Epithelial cell of esophagus (primary cell): ENCODE measurements around the gene BNIP5.
"Not testable (repeated sequence)": the region's sequence is repeated elsewhere in the genome, so short reads cannot be mapped to it uniquely, and the experiment has no call there.

Experiments
- DNase-seq: peaks from one replicate; pipeline ENCODE4 v3.0.0; 2010; ENCODE audit warnings: low read depth
- H3K4me3 ChIP-seq: 2 replicates; pipeline ENCODE4 v1.5.1; 2011; ENCODE audit warnings: mild to moderate bottlenecking, low read length, control low read depth
- TF ChIP-seq, protein P1 (sequence below): IDR thresholded peaks from 2 replicates; pipeline ENCODE4 v1.5.1; 2011; ENCODE audit warnings: low read depth, mild to moderate bottlenecking, low read length, control low read depth, inconsistent platforms; ENCODE audit not compliant: insufficient read depth; ENCODE audit errors: missing control alignments

The BNIP5 gene

DNA sequence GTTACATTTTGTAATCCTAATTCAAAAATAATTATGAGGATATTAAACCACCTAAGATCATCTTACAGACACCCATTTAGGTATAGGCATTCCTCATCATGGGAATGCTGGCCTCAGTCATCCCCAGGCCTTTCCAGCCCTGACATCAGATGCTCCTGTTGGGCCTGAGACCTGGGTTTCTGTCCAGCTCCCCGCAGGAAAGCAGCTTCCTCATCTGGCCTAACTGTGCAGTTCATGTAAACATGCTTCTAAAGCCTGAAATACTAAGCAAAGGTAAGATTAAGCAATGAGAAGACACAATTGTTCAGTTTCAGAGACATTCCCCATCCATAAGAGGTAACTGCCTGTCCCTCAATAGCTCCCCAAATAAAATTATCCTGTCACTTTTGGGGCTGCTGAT, 31.7 kb upstream of the BNIP5 start:
- TF ChIP-seq, protein P1, sequence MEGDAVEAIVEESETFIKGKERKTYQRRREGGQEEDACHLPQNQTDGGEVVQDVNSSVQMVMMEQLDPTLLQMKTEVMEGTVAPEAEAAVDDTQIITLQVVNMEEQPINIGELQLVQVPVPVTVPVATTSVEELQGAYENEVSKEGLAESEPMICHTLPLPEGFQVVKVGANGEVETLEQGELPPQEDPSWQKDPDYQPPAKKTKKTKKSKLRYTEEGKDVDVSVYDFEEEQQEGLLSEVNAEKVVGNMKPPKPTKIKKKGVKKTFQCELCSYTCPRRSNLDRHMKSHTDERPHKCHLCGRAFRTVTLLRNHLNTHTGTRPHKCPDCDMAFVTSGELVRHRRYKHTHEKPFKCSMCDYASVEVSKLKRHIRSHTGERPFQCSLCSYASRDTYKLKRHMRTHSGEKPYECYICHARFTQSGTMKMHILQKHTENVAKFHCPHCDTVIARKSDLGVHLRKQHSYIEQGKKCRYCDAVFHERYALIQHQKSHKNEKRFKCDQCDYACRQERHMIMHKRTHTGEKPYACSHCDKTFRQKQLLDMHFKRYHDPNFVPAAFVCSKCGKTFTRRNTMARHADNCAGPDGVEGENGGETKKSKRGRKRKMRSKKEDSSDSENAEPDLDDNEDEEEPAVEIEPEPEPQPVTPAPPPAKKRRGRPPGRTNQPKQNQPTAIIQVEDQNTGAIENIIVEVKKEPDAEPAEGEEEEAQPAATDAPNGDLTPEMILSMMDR: no peak
- DNase-seq: no peak
- no peak overlapping the region for H3K4me3 ChIP-seq

DNA sequence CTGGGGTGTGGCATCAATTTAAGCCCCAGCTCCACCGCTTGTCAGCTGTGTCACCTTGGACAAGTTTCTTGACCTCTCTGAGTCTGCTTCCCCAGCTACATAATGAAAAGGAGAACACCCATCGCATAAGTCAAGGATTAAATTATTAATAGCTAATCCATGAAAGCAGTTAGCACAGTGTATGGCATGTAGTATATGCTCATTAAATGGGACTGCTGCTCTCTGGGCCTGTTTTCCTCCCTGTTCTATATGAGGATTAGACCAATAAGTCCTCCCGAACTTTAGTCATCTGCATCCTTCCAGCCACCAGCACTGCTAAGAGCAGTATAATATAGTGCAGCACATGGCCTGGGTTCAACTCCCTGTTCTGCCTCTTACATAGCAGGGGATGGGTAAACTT, 31.1 kb upstream of the BNIP5 start:
- DNase-seq: no peak
- no peak overlapping the region for H3K4me3 ChIP-seq

DNA sequence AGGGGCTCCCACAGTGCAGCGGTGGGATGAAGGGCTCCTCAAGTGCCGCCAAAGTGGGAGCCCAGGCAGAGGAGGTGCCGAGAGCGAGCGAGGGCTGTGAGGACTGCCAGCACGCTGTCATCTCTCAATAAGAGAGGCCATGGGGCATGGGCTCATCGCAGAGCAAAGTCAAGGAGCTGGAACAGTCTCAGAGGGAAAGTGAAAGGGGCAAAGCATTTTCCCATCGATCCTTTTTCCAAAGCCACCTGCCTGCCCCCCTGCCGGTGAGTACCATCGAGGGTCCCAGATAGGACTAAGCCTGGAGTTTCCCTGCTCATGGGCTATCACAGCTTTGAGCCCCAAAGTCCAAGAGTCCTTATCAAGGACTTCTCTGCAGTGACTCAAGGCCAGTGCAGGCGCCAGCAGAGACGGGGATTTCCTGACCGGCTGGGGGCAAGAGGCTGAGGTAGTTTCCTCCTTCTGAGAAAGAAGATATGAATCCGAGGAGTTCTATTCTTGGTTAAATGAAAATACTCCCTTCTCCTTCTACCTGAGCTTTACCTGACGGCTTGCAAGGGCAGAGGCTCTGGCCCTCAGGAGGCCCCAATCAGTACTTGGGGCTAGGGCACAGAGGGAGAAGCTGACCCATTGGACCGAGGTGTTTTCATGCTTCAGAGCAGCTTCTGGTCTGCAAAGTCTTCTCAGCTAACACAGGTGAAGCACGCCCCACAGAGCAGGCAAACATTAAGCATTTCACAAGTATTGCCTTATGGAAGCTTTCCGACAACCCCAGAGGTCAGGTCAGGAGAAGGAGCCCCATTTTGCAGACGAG, 28.2 kb upstream of the BNIP5 start:
- DNase-seq: peak; percentile 19
- no peak overlapping the region for H3K4me3 ChIP-seq
- TF ChIP-seq, protein P1: no peak

More for the DNA sequence above, 31.1 kb upstream of the BNIP5 start:
- TF ChIP-seq, protein P1: no peak

DNA sequence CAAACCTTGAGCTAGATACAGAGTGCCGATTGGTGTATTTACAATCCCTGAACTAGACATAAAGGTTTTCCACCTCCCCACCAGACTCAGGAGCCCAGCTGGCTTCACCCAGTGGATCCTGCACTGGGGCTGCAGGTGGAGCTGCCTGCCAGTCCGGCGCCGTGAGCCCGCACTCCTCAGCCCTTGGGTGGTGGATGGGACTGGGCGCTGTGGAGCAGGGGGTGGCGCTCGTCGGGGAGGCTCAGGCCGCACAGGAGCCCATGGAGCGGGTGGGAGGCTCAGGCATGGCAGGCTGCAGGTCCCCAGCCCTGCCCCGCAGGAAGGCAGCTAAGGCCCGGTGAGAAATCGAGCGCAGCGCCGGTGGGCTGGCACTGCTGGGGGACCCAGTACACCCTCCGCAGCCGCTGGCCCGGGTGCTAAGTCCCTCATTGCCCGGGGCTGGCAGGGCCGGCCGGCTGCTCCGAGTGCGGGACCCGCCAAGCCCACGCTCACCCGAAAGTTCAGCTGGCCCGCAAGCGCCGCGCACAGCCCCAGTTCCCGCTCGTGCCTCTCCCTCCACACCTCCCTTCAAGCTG, 27.5 kb upstream of the BNIP5 start:
- not testable (repeated sequence) for H3K4me3 ChIP-seq, DNase-seq

DNA sequence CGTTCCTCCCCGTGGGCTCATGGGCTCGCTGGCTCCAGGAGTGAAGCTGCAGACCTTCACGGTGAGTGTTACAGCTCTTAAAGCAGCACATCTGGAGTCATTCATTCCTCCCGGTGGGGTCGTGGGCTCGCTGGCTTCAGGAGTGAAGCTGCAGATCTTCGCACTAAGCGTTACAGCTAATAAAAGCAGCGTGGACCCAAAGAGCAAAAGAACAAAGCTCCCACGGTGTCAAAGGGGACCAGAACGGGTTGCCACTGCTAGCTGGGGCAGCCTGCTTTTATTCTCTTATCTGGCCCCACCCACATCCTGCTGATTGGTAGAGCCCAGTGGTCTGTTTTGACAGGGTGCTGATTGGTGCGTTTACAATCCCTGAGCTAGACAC, 26.7 kb upstream of the BNIP5 start:
- not testable (repeated sequence) for DNase-seq, H3K4me3 ChIP-seq

DNA sequence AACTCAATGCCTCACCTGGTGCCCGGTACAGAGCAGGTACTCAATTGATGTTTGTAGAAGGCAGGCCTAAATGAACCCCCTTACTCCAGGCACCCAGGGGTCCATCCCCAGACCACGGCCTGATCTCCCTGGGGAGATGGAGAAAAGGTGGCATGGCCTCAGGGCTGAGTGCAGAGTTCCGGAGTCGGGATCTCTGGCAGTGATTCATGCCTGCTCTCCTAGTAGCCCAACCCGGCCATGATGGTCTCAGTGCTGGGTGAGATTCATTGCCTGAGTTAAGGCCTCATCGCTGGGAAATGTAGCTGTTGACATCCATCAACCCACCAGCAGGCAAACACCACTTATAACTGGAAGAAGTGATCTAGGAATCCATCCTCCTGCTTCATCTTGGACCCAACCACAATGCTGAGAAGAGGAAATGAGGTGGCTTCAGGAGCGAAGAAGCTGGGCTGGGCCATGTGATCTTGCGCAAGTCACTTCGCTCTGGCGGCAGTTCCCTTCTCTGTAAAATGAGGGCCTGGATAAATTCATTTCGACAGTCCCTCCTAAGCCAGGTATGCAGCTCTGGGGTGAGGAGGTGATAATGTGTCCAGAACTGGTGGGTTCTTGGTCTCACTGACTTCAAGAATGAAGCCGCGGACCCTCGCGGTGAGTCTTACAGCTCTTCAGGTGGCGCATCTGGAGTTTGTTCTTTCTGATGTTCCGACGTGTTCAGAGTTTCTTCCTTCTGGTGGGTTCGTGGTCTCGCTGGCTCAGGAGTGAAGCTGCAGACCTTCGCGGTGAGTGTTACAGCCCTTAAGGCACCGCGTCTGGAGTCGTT, 26.1 kb upstream of the BNIP5 start:
- H3K4me3 ChIP-seq: no peak overlapping the region
- no peak for DNase-seq
- TF ChIP-seq, protein P1: no peak

DNA sequence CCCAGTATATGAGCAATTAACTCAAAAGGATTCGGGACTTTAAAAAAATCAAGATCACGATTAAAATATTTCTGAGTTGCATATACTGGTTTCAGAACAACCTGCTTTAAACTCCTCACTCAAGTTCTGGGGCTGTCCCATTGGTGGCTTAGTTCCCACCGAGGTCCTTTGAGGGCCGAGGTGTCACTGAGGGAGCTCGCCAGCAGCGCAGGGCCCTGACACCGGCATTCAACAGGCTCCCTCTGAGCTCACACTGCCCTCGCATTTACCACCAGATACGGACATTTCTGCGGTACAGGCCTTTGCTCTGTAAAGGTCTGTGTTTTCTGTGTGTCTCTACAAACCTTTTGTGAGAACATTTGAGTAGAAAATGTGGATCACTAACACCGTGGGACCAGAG, 24.4 kb upstream of the BNIP5 start:
- H3K4me3 ChIP-seq: no peak overlapping the region
- TF ChIP-seq, protein P1: no peak
- no peak for DNase-seq
